KMS-11 (cell line): Measurements from ENCODE around the gene CCDC102A.

Source experiments
- H2AFZ ChIP-seq: fragments of 200-600 bp; sonication (generic); 2 replicates; pipeline ENCODE4 v1.6.1; 2016; ENCODE audit warnings: antibody characterized with exemption, mixed run types, low read depth
- H3K27ac ChIP-seq: fragments of 200-600 bp; sonication (generic); 2 replicates; pipeline ENCODE4 v1.6.1; 2016; ENCODE audit warnings: mild to moderate bottlenecking, mixed run types
- H3K27me3 ChIP-seq: fragments of 200-600 bp; sonication (generic); 2 replicates; pipeline ENCODE4 v1.6.1; 2017; ENCODE audit warnings: mild to moderate bottlenecking, low read depth, mixed run types, moderate library complexity; ENCODE audit not compliant: insufficient read depth
- H3K36me3 ChIP-seq: fragments of 200-600 bp; sonication (generic); 2 replicates; pipeline ENCODE4 v1.6.1; 2017; ENCODE audit warnings: mild to moderate bottlenecking, mixed run types; ENCODE audit not compliant: insufficient read depth
- H3K4me1 ChIP-seq: fragments of 200-600 bp; sonication (generic); 2 replicates; pipeline ENCODE4 v1.6.1; 2016; ENCODE audit warnings: mild to moderate bottlenecking, low read depth, mixed run types; ENCODE audit not compliant: poor library complexity, severe bottlenecking
- H3K4me2 ChIP-seq: fragments of 200-600 bp; sonication (generic); 2 replicates; pipeline ENCODE4 v1.7.0; 2016; ENCODE audit warnings: mild to moderate bottlenecking, mixed run types
- H3K4me3 ChIP-seq: fragments of 200-600 bp; sonication (generic); IDR thresholded peaks from 2 replicates; pipeline ENCODE4 v1.6.1; 2017; ENCODE audit warnings: low read depth, low read length, mixed read lengths; ENCODE audit not compliant: insufficient read depth
- H3K79me2 ChIP-seq: fragments of 200-600 bp; sonication (generic); 2 replicates; pipeline ENCODE4 v1.6.1; 2016; ENCODE audit warnings: low read depth, mixed run types; ENCODE audit not compliant: insufficient read depth
- H3K9ac ChIP-seq: fragments of 200-600 bp; sonication (generic); 2 replicates; pipeline ENCODE4 v1.6.1; 2016; ENCODE audit warnings: mild to moderate bottlenecking, mixed run types
- H4K20me1 ChIP-seq: fragments of 200-600 bp; sonication (generic); 2 replicates; pipeline ENCODE4 v1.6.1; 2016; ENCODE audit warnings: mild to moderate bottlenecking, mixed run types; ENCODE audit not compliant: insufficient read depth
- CTCF ChIP-seq: fragments of 200-600 bp; sonication (generic); conservative IDR thresholded peaks from 2 replicates; pipeline ENCODE4 v1.6.1; 2017; ENCODE audit warnings: low read depth, mild to moderate bottlenecking, antibody characterized with exemption, low read length, moderate library complexity, mixed read lengths

The CCDC102A gene

GRCh38 chr16:57472665-57473060, 63.7 kb downstream of the CCDC102A start:
- Histone ChIP-seq H3K4me2 (no peak overlapping the region), H3K27me3 (no peaks in the 10 kb centered on the region), H3K27ac (no peak overlapping the region), H2AFZ (no peak overlapping the region), H3K36me3 (no peaks in the 10 kb centered on the region; the same call in 1 of the 2 replicates), H3K9ac (no peak overlapping the region), H3K4me3 (no peak overlapping the region), H3K79me2 (no peaks in the 10 kb centered on the region), H4K20me1 (no peaks in the 10 kb centered on the region), H3K4me1 (peaks cover 13% of the 10 kb centered on the region)
- TF ChIP-seq CTCF = no peak

- Histone ChIP-seq H3K9ac (no peak overlapping the region), H3K4me2 (no peak overlapping the region), H3K4me1 (peaks cover 11% of the 10 kb centered on the region), H3K79me2 (no peaks in the 10 kb centered on the region), H3K36me3 (no peaks in the 10 kb centered on the region; the same call in 1 of the 2 replicates), H3K27me3 (no peaks in the 10 kb centered on the region), H3K27ac (no peak overlapping the region), H3K4me3 (no peak overlapping the region), H4K20me1 (no peaks in the 10 kb centered on the region), H2AFZ (no peak overlapping the region)
- TF ChIP-seq CTCF = no peak
Measured at GRCh38 chr16:57471852-57472664, 64.3 kb downstream of the CCDC102A start.

DNA sequence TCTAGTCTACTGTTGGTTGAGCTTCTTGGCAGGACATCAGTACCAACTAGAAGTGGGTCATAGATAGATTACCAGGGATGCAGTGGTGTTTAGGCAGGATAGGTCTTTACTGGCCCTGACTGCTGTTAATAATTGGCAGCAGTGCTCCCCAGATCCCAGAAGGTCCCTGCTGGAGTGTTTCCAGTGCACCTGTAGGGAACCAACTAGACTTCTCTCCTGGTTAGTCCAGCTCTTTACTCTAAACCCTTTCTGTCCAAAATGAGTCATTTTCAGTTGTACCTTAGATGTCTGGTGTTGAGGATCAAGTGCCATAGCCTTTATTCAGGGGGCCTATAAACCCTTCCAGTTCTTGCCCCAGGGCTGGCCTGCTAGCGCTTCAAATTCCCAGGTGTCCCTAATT, 65.2 kb downstream of the CCDC102A start:
- no peak overlapping the region for H3K4me2 ChIP-seq
- no peaks in the 10 kb centered on the region for H4K20me1 ChIP-seq
- peaks cover 3% of the 10 kb centered on the region for H3K4me1 ChIP-seq
- no peaks in the 10 kb centered on the region; the same call in 1 of the 2 replicates for H3K36me3 ChIP-seq
- H3K27ac ChIP-seq = no peak overlapping the region
- H3K9ac ChIP-seq = no peak overlapping the region
- no peak overlapping the region for H2AFZ ChIP-seq
- H3K27me3 ChIP-seq = no peaks in the 10 kb centered on the region
- no peaks in the 10 kb centered on the region for H3K79me2 ChIP-seq
- no peak overlapping the region for H3K4me3 ChIP-seq
- no peak for TF ChIP-seq CTCF

DNA sequence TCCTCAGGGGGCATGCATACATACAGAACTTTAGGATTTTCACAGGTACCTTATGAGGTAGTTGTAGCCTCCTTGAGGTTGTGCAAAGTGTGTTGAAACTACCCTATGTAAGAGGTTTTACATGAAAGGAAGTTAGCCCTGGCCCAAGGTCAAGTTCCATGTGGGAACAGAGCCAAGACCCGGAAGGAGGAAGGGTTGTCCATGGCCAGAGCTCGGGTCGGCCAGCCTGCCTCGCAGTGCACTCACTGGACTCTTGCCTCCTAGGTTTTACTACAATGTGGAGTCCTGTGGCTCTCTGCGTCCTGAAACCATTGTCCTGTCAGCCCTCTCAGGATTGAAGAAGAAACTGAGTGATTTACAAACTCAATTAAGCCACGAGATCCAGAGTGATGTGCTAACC, 65.7 kb downstream of the CCDC102A start:
- Histone ChIP-seq H3K4me2 (no peak overlapping the region), H3K9ac (no peak overlapping the region), H2AFZ (no peak overlapping the region), H4K20me1 (no peaks in the 10 kb centered on the region), H3K4me3 (no peak overlapping the region), H3K27ac (no peak overlapping the region), H3K4me1 (no peaks in the 10 kb centered on the region), H3K79me2 (no peaks in the 10 kb centered on the region), H3K36me3 (no peaks in the 10 kb centered on the region; the same call in 1 of the 2 replicates), H3K27me3 (no peaks in the 10 kb centered on the region)
- TF ChIP-seq CTCF = no peak
